HepG2 (cell line): ENCODE data around the gene TRIM10. TPM values are rescaled to one million over a fixed set of nuclear protein-coding genes. Genes with fewer than 3 reads are reported as not detected.
A peak's percentile ranks its signal among the peaks of the same experiment; 100 is the strongest.

Experiments
- ATAC-seq: fragments of 200-7000 bp; cut with Tn5 transposase; 3 replicates; pipeline ENCODE4 v1.9.1; 2020; ENCODE audit warnings: mild to moderate bottlenecking, moderate library complexity
- BruUV-seq: library from RNA; stranded (reverse); fragments of 400-500 nt; replicated peaks from 2 replicates; lab custom pipeline; 2021; lab: Mats Ljungman, UMichigan
- CTCF ChIA-PET: fragments of 300-600 bp; formaldehyde crosslinking; extraction: SDS; loops from one replicate; lab custom pipeline; 2021; ENCODE audit warnings: low total read pairs, inconsistent platforms, low intra/inter-chr PET ratio; lab: Yijun Ruan, JAX
- POLR2A ChIA-PET: fragments of 350-600 bp; sonication (Branson Sonifier 250); formaldehyde crosslinking; loops from one replicate; lab custom pipeline; 2020; ENCODE audit warnings: antibody characterized with exemption, inconsistent platforms; lab: Yijun Ruan, JAX
- DNase-seq: peaks from one replicate; pipeline ENCODE4 v3.0.0-alpha.2; 2015; ENCODE audit warnings: low spot score
- FAIRE-seq: peaks from 3 replicates; lab custom pipeline; 2011; peaks lifted over from hg19 to GRCh38; lab: Jason Lieb, UNC
- H2AFZ ChIP-seq: one replicate; pipeline ENCODE4 v1.6.1; 2011; ENCODE audit warnings: low read length, inconsistent platforms
- H3K27ac ChIP-seq: fragments of 300-600 bp; 3 replicates; pipeline ENCODE4 v1.8.0; 2011; ENCODE audit warnings: mixed run types, mild to moderate bottlenecking, mixed read lengths, low read length, inconsistent platforms; ENCODE audit not compliant: insufficient read depth; ENCODE audit errors: extremely low read length
- H3K27me3 ChIP-seq, 2 experiments: fragments of 200-600 bp in 1 of 2; 2 replicates in 1 of 2; 3 replicates in 1 of 2; pipeline versions ENCODE4 v1.6.0 to v1.8.0; 2011; ENCODE audit warnings: low read length in 2 of 2, mild to moderate bottlenecking in 2 of 2, moderate library complexity in 2 of 2, inconsistent platforms in 1 of 2; ENCODE audit not compliant: insufficient read depth in 2 of 2, control insufficient read depth in 1 of 2
- H3K36me3 ChIP-seq, 2 experiments: fragments of 200-600 bp in 1 of 2; replicated peaks in 1 of 2; 2 replicates in 1 of 2; 3 replicates in 1 of 2; pipeline versions ENCODE4 v1.5.1 to v1.8.0; 2011; ENCODE audit warnings: low read length in 2 of 2, inconsistent platforms in 1 of 2; ENCODE audit not compliant: insufficient read depth in 2 of 2, control insufficient read depth in 1 of 2
- H3K4me1 ChIP-seq: 2 replicates; pipeline ENCODE4 v1.5.1; 2012; ENCODE audit warnings: low read length, inconsistent platforms; ENCODE audit not compliant: insufficient read depth
- H3K4me2 ChIP-seq: 2 replicates; pipeline ENCODE4 v1.6.0; 2011; ENCODE audit warnings: low read depth, low read length, inconsistent platforms
- H3K4me3 ChIP-seq, 3 experiments: fragments of 200-600 bp in 1 of 3; sonication (generic), shearing (Covaris generic) in 1 of 3; replicated peaks in 1 of 3; 2 replicates each; pipeline ENCODE4 v1.5.1; 2011 to 2016; ENCODE audit warnings: low read length in 3 of 3, inconsistent platforms in 2 of 3, low read depth in 2 of 3, mild to moderate bottlenecking in 2 of 3, control low read depth in 1 of 3, mixed read lengths in 1 of 3; ENCODE audit not compliant: insufficient read depth in 1 of 3
- H3K79me2 ChIP-seq: one replicate; pipeline ENCODE4 v1.6.1; 2011; ENCODE audit warnings: low read length, inconsistent platforms; ENCODE audit not compliant: insufficient read depth
- H3K9ac ChIP-seq: 2 replicates; pipeline ENCODE4 v1.6.0; 2011; ENCODE audit warnings: mild to moderate bottlenecking, low read depth, low read length, inconsistent platforms; ENCODE audit not compliant: insufficient read depth
- H3K9me3 ChIP-seq: 2 replicates; pipeline ENCODE4 v1.5.1; 2012; ENCODE audit warnings: mild to moderate bottlenecking, low read length
- H4K20me1 ChIP-seq: 2 replicates; pipeline ENCODE4 v1.6.0; 2011; ENCODE audit warnings: inconsistent platforms, mild to moderate bottlenecking, low read length, moderate library complexity; ENCODE audit not compliant: insufficient read depth
- HIVEP1 ChIP-seq: sonication (generic); formaldehyde crosslinking; IDR thresholded peaks from 2 replicates; pipeline ENCODE4 v1.4.0; 2020; ENCODE audit warnings: mild to moderate bottlenecking, missing genetic modification reagents
- HNRNPH1 ChIP-seq: fragments of 200-400 bp; formaldehyde crosslinking; optimal IDR thresholded peaks from 2 replicates; pipeline ENCODE3; 2017; ENCODE audit warnings: mild to moderate bottlenecking, low read depth, low read length
- KDM3A ChIP-seq: IDR thresholded peaks from 2 replicates; pipeline ENCODE4 v1.6.1; 2018; ENCODE audit warnings: low read depth, missing compliant biosample characterization
- KLF16 ChIP-seq, 2 experiments: sonication (generic) in 1 of 2; formaldehyde crosslinking in 1 of 2; IDR thresholded peaks; 2 replicates each; pipeline versions ENCODE4 v1.6.1 to v1.8.0; 2016 to 2023; ENCODE audit warnings: missing genetic modification reagents in 2 of 2, missing compliant biosample characterization in 1 of 2
- NKX3-1 ChIP-seq: sonication (generic); formaldehyde crosslinking; IDR thresholded peaks from 2 replicates; pipeline ENCODE4 v1.5.0; 2020; ENCODE audit warnings: missing genetic modification reagents
- NR2F2 ChIP-seq: IDR thresholded peaks from 2 replicates; pipeline ENCODE4 v1.6.1; 2012; ENCODE audit warnings: low read depth, inconsistent platforms, borderline replicate concordance
- ZFP62 ChIP-seq: sonication (generic); formaldehyde crosslinking; IDR thresholded peaks from 2 replicates; pipeline ENCODE4 v1.4.0; 2020; ENCODE audit warnings: missing genetic modification reagents
- ZFP90 ChIP-seq: sonication (generic); formaldehyde crosslinking; IDR thresholded peaks from 2 replicates; pipeline ENCODE4 v1.8.0; 2022; ENCODE audit warnings: missing genetic modification reagents, mild to moderate bottlenecking, inconsistent platforms, borderline replicate concordance
- ZNF629 ChIP-seq: sonication (generic); formaldehyde crosslinking; conservative IDR thresholded peaks from 2 replicates; pipeline ENCODE4 v1.5.0; 2020; ENCODE audit warnings: missing genetic modification reagents
- ZNF841 ChIP-seq: sonication (generic); formaldehyde crosslinking; IDR thresholded peaks from 2 replicates; pipeline ENCODE4 v1.8.1; 2023; ENCODE audit warnings: missing genetic modification reagents, borderline replicate concordance
- WGBS: methylation state at CpG from one replicate; pipeline ENCODE4 v1.1.6; 2017; ENCODE audit warnings: low lambda C conversion rate; 5-methylcytosine and 5-hydroxymethylcytosine counted together
- in situ Hi-C: cut with HindIII; loops from 2 replicates; pipeline ENCODE4 v1.10.0; 2017; ENCODE audit warnings: low pct_unique_long_range_greater_than_20kb; ENCODE audit not compliant: extremely low pct_ligation_motif_present
- intact Hi-C: fragments of 100-400 bp; cut with micrococcal nuclease; formaldehyde crosslinking; loops from one replicate; pipeline ENCODE4 v1.10.0; 2022; ENCODE audit not compliant: unreplicated experiment
- polyA plus RNA-seq, 8 experiments: library from polyadenylated mRNA; depleted of rRNA in 3 of 8; stranded (reverse) in 7 of 8; unstranded in 1 of 8; fragments of >200 nt; fragmentation: Illumina TruSeq in 4 of 8; extraction: Trizol in 4 of 8; gene quantifications; 2 replicates each; pipeline versions ENCODE4 v1.2.1 to v1.2.3, GENCODE V29; 2011 to 2016; ENCODE audit warnings: low read depth in 4 of 8, missing spikeins in 1 of 8, mixed read lengths in 1 of 8; ENCODE audit not compliant: insufficient read depth in 1 of 8
- total RNA-seq, 5 experiments: library from RNA; depleted of rRNA; stranded (reverse); fragments of >200 nt; fragmentation: Illumina TruSeq; extraction: Trizol; gene quantifications; 2 replicates each; pipeline ENCODE4 v1.2.3, GENCODE V29; 2016; ENCODE audit warnings: low read depth in 1 of 5
- TF ChIP-seq, protein P1 (sequence below): sonication (generic); formaldehyde crosslinking; IDR thresholded peaks from 2 replicates; pipeline ENCODE4 v1.4.0; 2020; ENCODE audit warnings: mild to moderate bottlenecking, low read depth, missing genetic modification reagents
- TF ChIP-seq, protein P2 (sequence below), 2 experiments: sonication (generic) in 1 of 2; formaldehyde crosslinking in 1 of 2; IDR thresholded peaks; 2 replicates each; pipeline versions ENCODE4 v1.5.1 to v1.6.1; 2011 to 2020; ENCODE audit warnings: borderline replicate concordance in 1 of 2, low read depth in 1 of 2, low read length in 1 of 2, mild to moderate bottlenecking in 1 of 2, missing genetic modification reagents in 1 of 2, moderate library complexity in 1 of 2
- TF ChIP-seq, protein P3 (sequence below): sonication (generic); formaldehyde crosslinking; IDR thresholded peaks from 2 replicates; pipeline ENCODE4 v1.5.0; 2020; ENCODE audit warnings: mild to moderate bottlenecking, missing genetic modification reagents
- TF ChIP-seq, protein P4 (sequence below): sonication (generic); formaldehyde crosslinking; conservative IDR thresholded peaks from 2 replicates; pipeline ENCODE4 v1.8.0; 2022; ENCODE audit warnings: mild to moderate bottlenecking, moderate library complexity, missing genetic modification reagents

Gene TRIM10
- total and polyA plus RNA-seq, 2 of the 13 experiments (the other 11 are each of a cell fraction or from before 2014, with no cell fraction given), result 4.1 to 6.8 TPM

DNA sequence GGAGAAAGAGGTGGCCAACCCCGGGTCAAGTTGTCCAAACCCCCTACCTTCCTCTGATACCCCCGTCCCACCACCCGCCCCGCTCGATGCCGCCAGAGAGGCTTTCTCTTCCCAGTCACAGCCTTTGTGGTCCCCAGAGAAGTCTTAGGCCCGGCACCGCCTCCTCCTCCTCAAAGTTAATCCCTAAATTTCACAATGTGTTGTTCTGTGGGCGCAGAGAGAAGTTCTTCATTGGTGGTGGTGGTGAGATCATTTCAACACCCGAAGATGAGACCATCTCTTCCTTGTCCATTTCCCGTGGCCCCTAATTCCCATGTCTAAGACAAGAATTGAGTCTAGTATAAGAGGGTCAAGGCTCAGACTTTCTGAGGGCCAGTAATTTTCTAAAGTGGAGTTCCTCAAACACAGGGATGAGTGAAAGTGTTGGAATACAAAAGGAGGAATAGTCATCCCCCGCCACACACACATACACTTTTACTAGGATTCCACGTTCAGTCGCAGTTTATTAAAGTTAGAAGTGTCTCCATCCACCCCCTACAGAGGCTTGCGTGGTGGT lies 58.5 kb downstream of the TRIM10 start:
- POLR2A ChIA-PET, result interaction anchor here (0.7 to 3.1 kb wide), 35 partner anchors 10 to 224 kb away, joined by 3 to 43 read pairs (median 6); partner anchors contain the start of genes POLR1H, PPP1R11, TRIM15 and TRIM26
- peak overlapping the region; percentile 63 to 77 (median 63) for H3K4me3 ChIP-seq
- no peak for FAIRE-seq
- H4K20me1 ChIP-seq, result no peaks in the 10 kb centered on the region
- H2AFZ ChIP-seq, result peak overlapping the region; percentile 30
- no peaks in the 10 kb centered on the region for H3K9me3 ChIP-seq
- H3K9ac ChIP-seq, result peak overlapping the region; percentile 79
- H3K4me1 ChIP-seq, result peaks cover 63% of the 10 kb centered on the region
- intact Hi-C loops, result loop anchor here (2.0 kb wide), 1 partner anchor 36 kb away; the partner anchor contains the start of gene PPP1R11
- peak overlapping the region; percentile 96 for H3K4me2 ChIP-seq
- no peaks in the 10 kb centered on the region for H3K36me3 ChIP-seq
- peak; percentile 1 for ATAC-seq
- H3K27me3 ChIP-seq, result no peaks in the 10 kb centered on the region; a peak in 1 of 5 replicates
- peak overlapping the region; percentile 79 for H3K27ac ChIP-seq
- no TSS peak for BruUV-seq
- peaks cover 9% of the 10 kb centered on the region for H3K79me2 ChIP-seq
- 4% methylated on average over 15 of the region's 15 CpGs for WGBS
- CTCF ChIA-PET, result interaction anchor here (1.5 to 6.0 kb wide), 4 partner anchors 29 to 116 kb away, joined by 4 to 140 read pairs (median 25); no protein-coding TSS in a partner anchor
- peak; percentile 29 for DNase-seq
- in situ Hi-C loops, result loop anchor here (5.0 kb wide), 1 partner anchor 70 kb away; no protein-coding TSS in a partner anchor
- no peak for TF ChIP-seq ZNF629 (CRISPR knock-in tag)
- TF ChIP-seq, protein P1, sequence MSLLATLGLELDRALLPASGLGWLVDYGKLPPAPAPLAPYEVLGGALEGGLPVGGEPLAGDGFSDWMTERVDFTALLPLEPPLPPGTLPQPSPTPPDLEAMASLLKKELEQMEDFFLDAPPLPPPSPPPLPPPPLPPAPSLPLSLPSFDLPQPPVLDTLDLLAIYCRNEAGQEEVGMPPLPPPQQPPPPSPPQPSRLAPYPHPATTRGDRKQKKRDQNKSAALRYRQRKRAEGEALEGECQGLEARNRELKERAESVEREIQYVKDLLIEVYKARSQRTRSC, result no peak
- TF ChIP-seq KLF16 (CRISPR knock-in tag; IDR thresholded peaks at IDR 0.05), result no peak
- TF ChIP-seq HNRNPH1, result no peak
- TF ChIP-seq, protein P2, sequence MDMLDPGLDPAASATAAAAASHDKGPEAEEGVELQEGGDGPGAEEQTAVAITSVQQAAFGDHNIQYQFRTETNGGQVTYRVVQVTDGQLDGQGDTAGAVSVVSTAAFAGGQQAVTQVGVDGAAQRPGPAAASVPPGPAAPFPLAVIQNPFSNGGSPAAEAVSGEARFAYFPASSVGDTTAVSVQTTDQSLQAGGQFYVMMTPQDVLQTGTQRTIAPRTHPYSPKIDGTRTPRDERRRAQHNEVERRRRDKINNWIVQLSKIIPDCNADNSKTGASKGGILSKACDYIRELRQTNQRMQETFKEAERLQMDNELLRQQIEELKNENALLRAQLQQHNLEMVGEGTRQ (IDR thresholded peaks at IDR 0.05; ENCODE audit: low read depth, low read length), result 0 out of 2 replicates have a peak, but pooled peaks have one; percentile 1
- TF ChIP-seq, protein P2 (CRISPR knock-in tag; IDR thresholded peaks at IDR 0.05; ENCODE audit: borderline replicate concordance), result no peak
- TF ChIP-seq, protein P3, sequence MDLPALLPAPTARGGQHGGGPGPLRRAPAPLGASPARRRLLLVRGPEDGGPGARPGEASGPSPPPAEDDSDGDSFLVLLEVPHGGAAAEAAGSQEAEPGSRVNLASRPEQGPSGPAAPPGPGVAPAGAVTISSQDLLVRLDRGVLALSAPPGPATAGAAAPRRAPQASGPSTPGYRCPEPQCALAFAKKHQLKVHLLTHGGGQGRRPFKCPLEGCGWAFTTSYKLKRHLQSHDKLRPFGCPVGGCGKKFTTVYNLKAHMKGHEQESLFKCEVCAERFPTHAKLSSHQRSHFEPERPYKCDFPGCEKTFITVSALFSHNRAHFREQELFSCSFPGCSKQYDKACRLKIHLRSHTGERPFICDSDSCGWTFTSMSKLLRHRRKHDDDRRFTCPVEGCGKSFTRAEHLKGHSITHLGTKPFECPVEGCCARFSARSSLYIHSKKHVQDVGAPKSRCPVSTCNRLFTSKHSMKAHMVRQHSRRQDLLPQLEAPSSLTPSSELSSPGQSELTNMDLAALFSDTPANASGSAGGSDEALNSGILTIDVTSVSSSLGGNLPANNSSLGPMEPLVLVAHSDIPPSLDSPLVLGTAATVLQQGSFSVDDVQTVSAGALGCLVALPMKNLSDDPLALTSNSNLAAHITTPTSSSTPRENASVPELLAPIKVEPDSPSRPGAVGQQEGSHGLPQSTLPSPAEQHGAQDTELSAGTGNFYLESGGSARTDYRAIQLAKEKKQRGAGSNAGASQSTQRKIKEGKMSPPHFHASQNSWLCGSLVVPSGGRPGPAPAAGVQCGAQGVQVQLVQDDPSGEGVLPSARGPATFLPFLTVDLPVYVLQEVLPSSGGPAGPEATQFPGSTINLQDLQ (CRISPR knock-in tag), result no peak
- no peak for TF ChIP-seq HIVEP1
- no peak for TF ChIP-seq KDM3A (CRISPR knock-in tag)
- no peak for TF ChIP-seq ZFP62 (CRISPR knock-in tag)
- TF ChIP-seq ZFP90, result no peak
- no peak for TF ChIP-seq NR2F2
- 0 out of 2 replicates have a peak, but pooled peaks have one; percentile 24 for TF ChIP-seq ZNF841 (CRISPR knock-in tag)
- no peak for TF ChIP-seq NKX3-1 (CRISPR knock-in tag)
- TF ChIP-seq, protein P4, sequence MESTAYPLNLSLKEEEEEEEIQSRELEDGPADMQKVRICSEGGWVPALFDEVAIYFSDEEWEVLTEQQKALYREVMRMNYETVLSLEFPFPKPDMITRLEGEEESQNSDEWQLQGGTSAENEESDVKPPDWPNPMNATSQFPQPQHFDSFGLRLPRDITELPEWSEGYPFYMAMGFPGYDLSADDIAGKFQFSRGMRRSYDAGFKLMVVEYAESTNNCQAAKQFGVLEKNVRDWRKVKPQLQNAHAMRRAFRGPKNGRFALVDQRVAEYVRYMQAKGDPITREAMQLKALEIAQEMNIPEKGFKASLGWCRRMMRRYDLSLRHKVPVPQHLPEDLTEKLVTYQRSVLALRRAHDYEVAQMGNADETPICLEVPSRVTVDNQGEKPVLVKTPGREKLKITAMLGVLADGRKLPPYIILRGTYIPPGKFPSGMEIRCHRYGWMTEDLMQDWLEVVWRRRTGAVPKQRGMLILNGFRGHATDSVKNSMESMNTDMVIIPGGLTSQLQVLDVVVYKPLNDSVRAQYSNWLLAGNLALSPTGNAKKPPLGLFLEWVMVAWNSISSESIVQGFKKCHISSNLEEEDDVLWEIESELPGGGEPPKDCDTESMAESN (CRISPR knock-in tag), result no peak
